ENCODE data around the gene SPATA20. TPM values are rescaled to one million over a fixed set of nuclear protein-coding genes. Genes with fewer than 3 reads are reported as not detected.

SPATA20 gene
- total and polyA plus RNA-seq, 4 donors = 15.6 to 42.4 (median 19.6) TPM

DNA sequence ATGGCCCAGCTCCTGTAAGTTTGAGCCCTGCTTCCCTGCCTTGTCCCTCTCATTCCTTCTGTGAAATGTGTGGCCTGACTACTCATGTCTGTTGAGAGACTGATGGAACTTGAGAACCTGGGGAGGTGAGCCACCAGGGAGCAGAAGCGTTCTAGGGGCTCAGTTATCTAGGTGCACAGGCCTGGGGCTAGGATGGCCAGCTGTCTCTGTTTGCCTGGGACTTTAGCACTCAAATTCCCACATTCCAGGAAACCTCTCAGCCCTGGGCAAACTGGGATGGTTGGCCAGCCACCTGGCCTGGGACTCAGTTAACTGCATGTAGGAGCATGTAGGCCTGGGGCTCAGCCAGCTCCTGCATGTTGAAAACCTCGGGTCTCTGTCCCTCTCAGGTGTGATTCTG is 23.8 kb upstream of the SPATA20 start:
- H3K27me3 ChIP-seq (ENCODE audit: control insufficient read depth in 4 of 4, insufficient read depth in 4 of 4, low read length in 3 of 4) = no peaks in the 10 kb centered on the region
- H3K36me3 ChIP-seq (ENCODE audit: control insufficient read depth in 4 of 4, insufficient read depth in 3 of 4, low read depth in 1 of 4, low read length in 3 of 4) = no peaks in the 10 kb centered on the region
- TF ChIP-seq RXRA (IDR thresholded peaks at IDR 0.05) (no peak), FOXA2 (IDR thresholded peaks at IDR 0.05) (no peak), HNF4G (IDR thresholded peaks at IDR 0.05) (no peak), HNF4A (conservative IDR thresholded peaks at IDR 0.05) (no peak), RAD21 (IDR thresholded peaks at IDR 0.05) (no peak)
- TF ChIP-seq, protein P1, sequence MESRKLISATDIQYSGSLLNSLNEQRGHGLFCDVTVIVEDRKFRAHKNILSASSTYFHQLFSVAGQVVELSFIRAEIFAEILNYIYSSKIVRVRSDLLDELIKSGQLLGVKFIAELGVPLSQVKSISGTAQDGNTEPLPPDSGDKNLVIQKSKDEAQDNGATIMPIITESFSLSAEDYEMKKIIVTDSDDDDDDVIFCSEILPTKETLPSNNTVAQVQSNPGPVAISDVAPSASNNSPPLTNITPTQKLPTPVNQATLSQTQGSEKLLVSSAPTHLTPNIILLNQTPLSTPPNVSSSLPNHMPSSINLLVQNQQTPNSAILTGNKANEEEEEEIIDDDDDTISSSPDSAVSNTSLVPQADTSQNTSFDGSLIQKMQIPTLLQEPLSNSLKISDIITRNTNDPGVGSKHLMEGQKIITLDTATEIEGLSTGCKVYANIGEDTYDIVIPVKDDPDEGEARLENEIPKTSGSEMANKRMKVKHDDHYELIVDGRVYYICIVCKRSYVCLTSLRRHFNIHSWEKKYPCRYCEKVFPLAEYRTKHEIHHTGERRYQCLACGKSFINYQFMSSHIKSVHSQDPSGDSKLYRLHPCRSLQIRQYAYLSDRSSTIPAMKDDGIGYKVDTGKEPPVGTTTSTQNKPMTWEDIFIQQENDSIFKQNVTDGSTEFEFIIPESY (IDR thresholded peaks at IDR 0.05) = no peak
- H3K4me1 ChIP-seq (ENCODE audit: control insufficient read depth in 4 of 4, insufficient read depth in 4 of 4, low read length in 3 of 4) = no peaks in the 10 kb centered on the region
- no peak overlapping the region for H3K9ac ChIP-seq (ENCODE audit: low read depth in 1 of 2, low read length in 2 of 2)
- DNase-seq (ENCODE audit: low spot score) = no peak
- no peak overlapping the region for H3K27ac ChIP-seq (ENCODE audit: low read depth in 1 of 2, low read length in 2 of 2)
- H3K9me3 ChIP-seq (ENCODE audit: control insufficient read depth in 4 of 4, low read length in 3 of 4) = no peaks in the 10 kb centered on the region
- WGBS = 82% methylated on average over 2 of the region's 2 CpGs
- no peak overlapping the region for H3K4me3 ChIP-seq (ENCODE audit: low read depth in 1 of 3, low read length in 3 of 3)

DNA sequence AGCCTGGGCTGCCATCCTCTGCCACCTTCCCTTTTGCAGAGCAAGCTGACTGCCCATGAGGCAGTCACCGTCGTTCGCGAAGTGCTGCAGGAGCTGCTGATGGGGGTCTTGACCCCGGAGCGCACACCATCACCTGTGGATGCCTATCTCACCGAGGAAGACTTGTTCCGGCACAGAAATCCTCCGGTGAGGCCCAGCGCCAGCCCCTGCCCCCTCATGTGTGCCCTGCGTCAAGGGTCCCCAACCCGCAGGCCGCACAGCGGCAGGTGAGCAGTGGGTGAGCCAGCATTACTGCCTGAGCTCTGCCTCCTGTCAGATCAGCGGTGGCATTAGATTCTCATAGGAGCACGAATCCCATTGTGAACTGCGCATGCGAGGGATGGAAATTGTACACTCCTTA is 22.1 kb upstream of the SPATA20 start:
- no peaks in the 10 kb centered on the region for H3K36me3 ChIP-seq (ENCODE audit: control insufficient read depth in 4 of 4, insufficient read depth in 3 of 4, low read depth in 1 of 4, low read length in 3 of 4)
- no peak overlapping the region for H3K4me3 ChIP-seq (ENCODE audit: low read depth in 1 of 3, low read length in 3 of 3)
- DNase-seq (ENCODE audit: low spot score) = no peak
- TF ChIP-seq, protein P2, sequence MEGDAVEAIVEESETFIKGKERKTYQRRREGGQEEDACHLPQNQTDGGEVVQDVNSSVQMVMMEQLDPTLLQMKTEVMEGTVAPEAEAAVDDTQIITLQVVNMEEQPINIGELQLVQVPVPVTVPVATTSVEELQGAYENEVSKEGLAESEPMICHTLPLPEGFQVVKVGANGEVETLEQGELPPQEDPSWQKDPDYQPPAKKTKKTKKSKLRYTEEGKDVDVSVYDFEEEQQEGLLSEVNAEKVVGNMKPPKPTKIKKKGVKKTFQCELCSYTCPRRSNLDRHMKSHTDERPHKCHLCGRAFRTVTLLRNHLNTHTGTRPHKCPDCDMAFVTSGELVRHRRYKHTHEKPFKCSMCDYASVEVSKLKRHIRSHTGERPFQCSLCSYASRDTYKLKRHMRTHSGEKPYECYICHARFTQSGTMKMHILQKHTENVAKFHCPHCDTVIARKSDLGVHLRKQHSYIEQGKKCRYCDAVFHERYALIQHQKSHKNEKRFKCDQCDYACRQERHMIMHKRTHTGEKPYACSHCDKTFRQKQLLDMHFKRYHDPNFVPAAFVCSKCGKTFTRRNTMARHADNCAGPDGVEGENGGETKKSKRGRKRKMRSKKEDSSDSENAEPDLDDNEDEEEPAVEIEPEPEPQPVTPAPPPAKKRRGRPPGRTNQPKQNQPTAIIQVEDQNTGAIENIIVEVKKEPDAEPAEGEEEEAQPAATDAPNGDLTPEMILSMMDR (IDR thresholded peaks at IDR 0.05; ENCODE audit: low read depth, low read length, missing input control) = no peak
- TF ChIP-seq TAF1 (conservative IDR thresholded peaks at IDR 0.05) (no peak), GABPA (IDR thresholded peaks at IDR 0.05 in 1 of 2, conservative IDR thresholded peaks at IDR 0.05 in 1 of 2) (no peak), HNF4G (IDR thresholded peaks at IDR 0.05) (no peak), FOXA1 (IDR thresholded peaks at IDR 0.05) (no peak), JUND (IDR thresholded peaks at IDR 0.05) (no peak)
- TF ChIP-seq, protein P3, sequence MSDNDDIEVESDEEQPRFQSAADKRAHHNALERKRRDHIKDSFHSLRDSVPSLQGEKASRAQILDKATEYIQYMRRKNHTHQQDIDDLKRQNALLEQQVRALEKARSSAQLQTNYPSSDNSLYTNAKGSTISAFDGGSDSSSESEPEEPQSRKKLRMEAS (IDR thresholded peaks at IDR 0.05) = no peak
- TF ChIP-seq, protein P4, sequence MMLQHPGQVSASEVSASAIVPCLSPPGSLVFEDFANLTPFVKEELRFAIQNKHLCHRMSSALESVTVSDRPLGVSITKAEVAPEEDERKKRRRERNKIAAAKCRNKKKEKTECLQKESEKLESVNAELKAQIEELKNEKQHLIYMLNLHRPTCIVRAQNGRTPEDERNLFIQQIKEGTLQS (IDR thresholded peaks at IDR 0.05) = no peak
- TF ChIP-seq, protein P5, sequence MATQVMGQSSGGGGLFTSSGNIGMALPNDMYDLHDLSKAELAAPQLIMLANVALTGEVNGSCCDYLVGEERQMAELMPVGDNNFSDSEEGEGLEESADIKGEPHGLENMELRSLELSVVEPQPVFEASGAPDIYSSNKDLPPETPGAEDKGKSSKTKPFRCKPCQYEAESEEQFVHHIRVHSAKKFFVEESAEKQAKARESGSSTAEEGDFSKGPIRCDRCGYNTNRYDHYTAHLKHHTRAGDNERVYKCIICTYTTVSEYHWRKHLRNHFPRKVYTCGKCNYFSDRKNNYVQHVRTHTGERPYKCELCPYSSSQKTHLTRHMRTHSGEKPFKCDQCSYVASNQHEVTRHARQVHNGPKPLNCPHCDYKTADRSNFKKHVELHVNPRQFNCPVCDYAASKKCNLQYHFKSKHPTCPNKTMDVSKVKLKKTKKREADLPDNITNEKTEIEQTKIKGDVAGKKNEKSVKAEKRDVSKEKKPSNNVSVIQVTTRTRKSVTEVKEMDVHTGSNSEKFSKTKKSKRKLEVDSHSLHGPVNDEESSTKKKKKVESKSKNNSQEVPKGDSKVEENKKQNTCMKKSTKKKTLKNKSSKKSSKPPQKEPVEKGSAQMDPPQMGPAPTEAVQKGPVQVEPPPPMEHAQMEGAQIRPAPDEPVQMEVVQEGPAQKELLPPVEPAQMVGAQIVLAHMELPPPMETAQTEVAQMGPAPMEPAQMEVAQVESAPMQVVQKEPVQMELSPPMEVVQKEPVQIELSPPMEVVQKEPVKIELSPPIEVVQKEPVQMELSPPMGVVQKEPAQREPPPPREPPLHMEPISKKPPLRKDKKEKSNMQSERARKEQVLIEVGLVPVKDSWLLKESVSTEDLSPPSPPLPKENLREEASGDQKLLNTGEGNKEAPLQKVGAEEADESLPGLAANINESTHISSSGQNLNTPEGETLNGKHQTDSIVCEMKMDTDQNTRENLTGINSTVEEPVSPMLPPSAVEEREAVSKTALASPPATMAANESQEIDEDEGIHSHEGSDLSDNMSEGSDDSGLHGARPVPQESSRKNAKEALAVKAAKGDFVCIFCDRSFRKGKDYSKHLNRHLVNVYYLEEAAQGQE (IDR thresholded peaks at IDR 0.05) = no peak
- TF ChIP-seq, protein P1 (IDR thresholded peaks at IDR 0.05) = no peak
- H3K4me1 ChIP-seq (ENCODE audit: control insufficient read depth in 4 of 4, insufficient read depth in 4 of 4, low read length in 3 of 4) = no peaks in the 10 kb centered on the region
- no peaks in the 10 kb centered on the region for H3K9me3 ChIP-seq (ENCODE audit: control insufficient read depth in 4 of 4, low read length in 3 of 4)
- no peak overlapping the region for H3K9ac ChIP-seq (ENCODE audit: low read depth in 1 of 2, low read length in 2 of 2)
- no peaks in the 10 kb centered on the region for H3K27me3 ChIP-seq (ENCODE audit: control insufficient read depth in 4 of 4, insufficient read depth in 4 of 4, low read length in 3 of 4)
- WGBS = 95% methylated on average over 18 of the region's 18 CpGs
- H3K27ac ChIP-seq (ENCODE audit: low read depth in 1 of 2, low read length in 2 of 2) = no peak overlapping the region
